Lower leg skin (tissue), 3 donors: ENCODE results near the gene NKAIN2.

Source experiments
- POLR2A ChIP-seq, 2 donors: fragments of 450-650 bp; IDR thresholded peaks; one replicate each; pipeline ENCODE4 v1.6.1; 2016 to 2017; ENCODE audit warnings: antibody characterized with exemption in 2 of 2, mild to moderate bottlenecking in 1 of 2, moderate library complexity in 1 of 2
- TF ChIP-seq, protein P1 (sequence below), 3 donors: fragments of 450-650 bp; IDR thresholded peaks; one replicate each; pipeline ENCODE4 v1.5.1; 2016; ENCODE audit warnings: antibody characterized with exemption in 3 of 3, mild to moderate bottlenecking in 3 of 3, moderate library complexity in 2 of 3

DNA sequence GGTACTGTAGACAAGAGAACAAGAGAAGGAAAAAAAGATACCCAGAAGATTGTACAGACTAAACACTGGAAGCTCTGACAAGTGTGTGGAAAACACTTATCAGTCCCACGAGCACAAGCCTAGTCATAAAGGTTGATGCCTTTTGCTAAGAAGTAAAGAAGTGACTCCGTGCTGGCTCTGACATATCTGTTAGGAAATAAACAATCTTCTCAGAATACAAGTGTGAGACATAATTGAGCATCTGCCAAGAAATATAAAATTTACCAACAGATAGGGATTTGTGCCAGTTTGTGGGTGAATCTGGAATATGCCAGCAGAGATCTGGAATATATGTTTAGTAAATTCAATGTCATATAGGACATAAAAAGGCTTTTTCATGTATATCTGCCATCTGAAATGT is 899.9 kb downstream of the NKAIN2 start:
- TF ChIP-seq POLR2A (IDR thresholded peaks at IDR 0.05): no peak
- TF ChIP-seq, protein P1, sequence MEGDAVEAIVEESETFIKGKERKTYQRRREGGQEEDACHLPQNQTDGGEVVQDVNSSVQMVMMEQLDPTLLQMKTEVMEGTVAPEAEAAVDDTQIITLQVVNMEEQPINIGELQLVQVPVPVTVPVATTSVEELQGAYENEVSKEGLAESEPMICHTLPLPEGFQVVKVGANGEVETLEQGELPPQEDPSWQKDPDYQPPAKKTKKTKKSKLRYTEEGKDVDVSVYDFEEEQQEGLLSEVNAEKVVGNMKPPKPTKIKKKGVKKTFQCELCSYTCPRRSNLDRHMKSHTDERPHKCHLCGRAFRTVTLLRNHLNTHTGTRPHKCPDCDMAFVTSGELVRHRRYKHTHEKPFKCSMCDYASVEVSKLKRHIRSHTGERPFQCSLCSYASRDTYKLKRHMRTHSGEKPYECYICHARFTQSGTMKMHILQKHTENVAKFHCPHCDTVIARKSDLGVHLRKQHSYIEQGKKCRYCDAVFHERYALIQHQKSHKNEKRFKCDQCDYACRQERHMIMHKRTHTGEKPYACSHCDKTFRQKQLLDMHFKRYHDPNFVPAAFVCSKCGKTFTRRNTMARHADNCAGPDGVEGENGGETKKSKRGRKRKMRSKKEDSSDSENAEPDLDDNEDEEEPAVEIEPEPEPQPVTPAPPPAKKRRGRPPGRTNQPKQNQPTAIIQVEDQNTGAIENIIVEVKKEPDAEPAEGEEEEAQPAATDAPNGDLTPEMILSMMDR (IDR thresholded peaks at IDR 0.05): no peak
